Neural progenitor cell (in vitro differentiated cells): ENCODE measurements around the gene PRKRIP1.

ENCODE experiments used
- CTCF ChIP-seq: fragments of 200-600 bp; sonication (generic); IDR thresholded peaks from 2 replicates; pipeline ENCODE4 v1.5.1; 2017; ENCODE audit warnings: antibody characterized with exemption, mild to moderate bottlenecking
- EZH2 ChIP-seq: fragments of 200-600 bp; sonication (generic); IDR thresholded peaks from 2 replicates; pipeline ENCODE4 v1.6.1; 2017; ENCODE audit warnings: antibody characterized with exemption, mild to moderate bottlenecking, moderate library complexity
- EZH2phosphoT487 ChIP-seq: fragments of 200-600 bp; sonication (generic); IDR thresholded peaks from 2 replicates; pipeline ENCODE4 v1.6.1; 2017; ENCODE audit warnings: antibody characterized with exemption

DNA sequence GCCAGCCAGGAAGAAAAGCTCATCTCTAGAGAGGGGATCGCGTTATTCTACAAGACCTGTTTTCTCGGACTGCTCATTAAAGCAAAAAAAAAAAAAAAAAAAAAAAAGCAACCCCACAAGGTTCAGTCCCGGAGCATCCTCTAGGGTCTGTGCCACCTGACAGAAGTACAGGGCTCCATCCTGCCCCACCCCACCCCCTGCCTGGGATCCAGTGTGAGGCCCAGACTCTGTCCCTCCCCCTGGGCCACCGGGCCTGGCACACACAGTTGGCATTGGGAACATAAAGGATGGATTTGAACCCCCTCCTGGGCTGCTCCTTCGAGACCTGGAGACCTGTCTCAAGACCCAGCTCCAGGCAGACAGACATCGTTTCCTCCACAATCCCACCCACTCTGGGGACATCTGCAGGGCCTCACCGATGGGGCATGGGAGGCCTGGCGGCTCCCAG, 37.9 kb downstream of the PRKRIP1 start:
- TF ChIP-seq CTCF (no peak), EZH2 (no peak), EZH2phosphoT487 (no peak)
